Endothelial cell (in vitro differentiated cells): ENCODE measurements around the gene MARK3. TPM values are rescaled to one million over a fixed set of nuclear protein-coding genes. Genes with fewer than 3 reads are reported as not detected.

Source experiments
- DNase-seq: peaks from one replicate; pipeline ENCODE4 v3.0.0; 2021; ENCODE audit warnings: low spot score
- H3K27ac Mint-ChIP-seq: one replicate; pipeline ENCODE4 v1.8.0; 2021; ENCODE audit warnings: mixed read lengths, inconsistent platforms; ENCODE audit not compliant: unreplicated experiment
- H3K27me3 Mint-ChIP-seq: one replicate; pipeline ENCODE4 v1.8.0; 2021; ENCODE audit warnings: mild to moderate bottlenecking, moderate library complexity, mixed read lengths, inconsistent platforms; ENCODE audit not compliant: unreplicated experiment
- H3K36me3 Mint-ChIP-seq: one replicate; pipeline ENCODE4 v1.8.0; 2021; ENCODE audit warnings: mild to moderate bottlenecking, low read depth, mixed read lengths, inconsistent platforms; ENCODE audit not compliant: unreplicated experiment
- H3K4me1 Mint-ChIP-seq: one replicate; pipeline ENCODE4 v1.8.0; 2021; ENCODE audit warnings: mild to moderate bottlenecking, mixed read lengths, inconsistent platforms; ENCODE audit not compliant: unreplicated experiment
- H3K4me3 Mint-ChIP-seq: one replicate; pipeline ENCODE4 v1.8.0; 2021; ENCODE audit warnings: mild to moderate bottlenecking, mixed read lengths, inconsistent platforms; ENCODE audit not compliant: unreplicated experiment
- H3K9me3 Mint-ChIP-seq: one replicate; pipeline ENCODE4 v1.8.0; 2021; ENCODE audit warnings: mixed read lengths, inconsistent platforms; ENCODE audit not compliant: unreplicated experiment
- total RNA-seq: library from RNA; stranded (reverse); fragmentation: NEBNext Ultra II Directional; extraction: Animal tissue kit (Norgen Biotek cat#: 25700); gene quantifications from one replicate; pipeline ENCODE4 v1.2.1, GENCODE V29; 2021; ENCODE audit not compliant: unreplicated experiment
- TF ChIP-seq, protein P1 (sequence below): fragments of 200-600 bp; sonication (generic); IDR thresholded peaks from one replicate; pipeline ENCODE4 v1.5.0; 2021; ENCODE audit warnings: antibody characterized with exemption; ENCODE audit not compliant: unreplicated experiment

The MARK3 gene
- total RNA-seq, 1 donor from 2014 or later = 70.8 TPM

DNA sequence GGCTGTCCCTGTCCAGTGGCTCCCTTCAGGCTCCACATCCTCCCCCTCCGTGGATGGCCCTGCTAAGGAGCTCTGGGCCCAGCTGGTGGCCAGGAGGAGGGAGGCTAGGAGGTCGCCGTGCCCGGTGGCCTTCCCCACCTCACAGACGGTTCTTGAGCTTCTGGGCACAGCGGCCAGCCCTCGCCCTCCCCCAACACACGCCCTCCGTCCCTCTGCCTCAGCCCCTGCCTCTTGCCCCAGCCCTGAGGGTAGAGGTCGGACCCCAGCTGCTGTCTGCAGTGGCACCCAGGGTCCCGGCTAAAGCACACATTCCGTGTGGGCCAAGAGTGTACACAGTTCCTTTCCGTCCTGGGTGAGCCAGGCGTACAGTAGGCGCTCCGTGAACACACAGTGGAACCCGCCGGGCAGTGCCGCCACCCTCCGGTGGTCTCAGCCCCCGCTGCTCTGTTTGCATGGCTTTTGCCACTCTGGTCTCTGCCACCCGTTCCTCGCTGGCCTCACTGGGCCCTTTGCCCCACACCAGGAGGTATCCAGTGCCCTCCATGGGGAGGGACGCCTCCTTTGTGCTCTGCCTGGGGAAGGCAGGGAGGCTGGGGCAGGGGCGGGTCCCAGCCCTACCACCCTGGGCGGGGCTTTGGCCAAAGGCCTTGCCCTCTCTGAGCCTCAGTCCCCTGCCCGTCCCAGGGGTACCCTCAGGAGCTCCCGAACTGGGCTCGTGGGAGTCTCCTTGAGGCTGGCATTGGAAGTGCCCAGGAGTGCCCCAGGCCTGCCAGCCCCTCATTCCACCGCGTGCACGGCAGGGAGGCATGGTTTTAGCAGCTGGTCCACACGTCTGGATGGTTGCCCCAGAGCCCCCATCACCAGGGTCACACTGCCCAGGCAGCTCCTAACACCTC, 156.7 kb downstream of the MARK3 start:
- TF ChIP-seq, protein P1, sequence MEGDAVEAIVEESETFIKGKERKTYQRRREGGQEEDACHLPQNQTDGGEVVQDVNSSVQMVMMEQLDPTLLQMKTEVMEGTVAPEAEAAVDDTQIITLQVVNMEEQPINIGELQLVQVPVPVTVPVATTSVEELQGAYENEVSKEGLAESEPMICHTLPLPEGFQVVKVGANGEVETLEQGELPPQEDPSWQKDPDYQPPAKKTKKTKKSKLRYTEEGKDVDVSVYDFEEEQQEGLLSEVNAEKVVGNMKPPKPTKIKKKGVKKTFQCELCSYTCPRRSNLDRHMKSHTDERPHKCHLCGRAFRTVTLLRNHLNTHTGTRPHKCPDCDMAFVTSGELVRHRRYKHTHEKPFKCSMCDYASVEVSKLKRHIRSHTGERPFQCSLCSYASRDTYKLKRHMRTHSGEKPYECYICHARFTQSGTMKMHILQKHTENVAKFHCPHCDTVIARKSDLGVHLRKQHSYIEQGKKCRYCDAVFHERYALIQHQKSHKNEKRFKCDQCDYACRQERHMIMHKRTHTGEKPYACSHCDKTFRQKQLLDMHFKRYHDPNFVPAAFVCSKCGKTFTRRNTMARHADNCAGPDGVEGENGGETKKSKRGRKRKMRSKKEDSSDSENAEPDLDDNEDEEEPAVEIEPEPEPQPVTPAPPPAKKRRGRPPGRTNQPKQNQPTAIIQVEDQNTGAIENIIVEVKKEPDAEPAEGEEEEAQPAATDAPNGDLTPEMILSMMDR = no peak
- Mint-ChIP-seq H3K4me1 (no peaks in the 10 kb centered on the region), H3K9me3 (no peaks in the 10 kb centered on the region), H3K27ac (no peak overlapping the region), H3K4me3 (no peak overlapping the region), H3K36me3 (no peaks in the 10 kb centered on the region), H3K27me3 (peaks cover 16% of the 10 kb centered on the region)
- no peak for DNase-seq

DNA sequence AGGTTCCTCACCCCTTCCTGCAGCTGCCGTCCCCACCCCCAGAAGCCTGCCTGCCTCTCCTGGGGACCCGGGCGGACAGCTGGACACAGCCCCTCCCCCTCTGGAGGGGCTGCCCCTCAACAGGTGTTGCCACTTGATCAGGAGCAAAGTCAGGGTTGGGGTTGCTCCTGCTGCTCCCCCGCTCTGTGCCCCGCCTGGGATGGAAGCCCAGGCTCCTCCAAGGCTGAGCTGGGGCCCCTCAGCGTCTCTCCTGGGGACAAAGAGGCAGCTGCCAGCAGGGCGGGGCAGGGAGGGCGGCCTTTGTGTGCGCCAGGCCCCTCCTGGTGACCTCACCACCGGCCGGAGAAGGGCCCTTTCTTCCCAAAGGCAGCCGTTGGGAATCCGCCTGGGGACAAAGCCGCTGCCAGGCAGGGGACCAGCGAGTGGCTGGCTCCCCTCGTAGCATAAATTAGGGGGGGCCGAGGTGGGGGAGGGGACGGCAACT, 157.4 kb downstream of the MARK3 start:
- H3K4me3 Mint-ChIP-seq = no peak overlapping the region
- H3K27ac Mint-ChIP-seq = no peak overlapping the region
- no peaks in the 10 kb centered on the region for H3K36me3 Mint-ChIP-seq
- no peaks in the 10 kb centered on the region for H3K4me1 Mint-ChIP-seq
- peak; percentile 60 for DNase-seq
- H3K27me3 Mint-ChIP-seq = peaks cover 16% of the 10 kb centered on the region
- TF ChIP-seq, protein P1 = no peak
- no peaks in the 10 kb centered on the region for H3K9me3 Mint-ChIP-seq

- TF ChIP-seq, protein P1 = no peak
- Mint-ChIP-seq H3K36me3 (no peaks in the 10 kb centered on the region), H3K27me3 (peaks cover 17% of the 10 kb centered on the region), H3K9me3 (no peaks in the 10 kb centered on the region), H3K4me3 (no peak overlapping the region), H3K27ac (no peak overlapping the region), H3K4me1 (no peaks in the 10 kb centered on the region)
- DNase-seq = no peak
These were observed 157.9 kb downstream of the MARK3 start for GRCh38 chr14:103543140-103543539.

DNA sequence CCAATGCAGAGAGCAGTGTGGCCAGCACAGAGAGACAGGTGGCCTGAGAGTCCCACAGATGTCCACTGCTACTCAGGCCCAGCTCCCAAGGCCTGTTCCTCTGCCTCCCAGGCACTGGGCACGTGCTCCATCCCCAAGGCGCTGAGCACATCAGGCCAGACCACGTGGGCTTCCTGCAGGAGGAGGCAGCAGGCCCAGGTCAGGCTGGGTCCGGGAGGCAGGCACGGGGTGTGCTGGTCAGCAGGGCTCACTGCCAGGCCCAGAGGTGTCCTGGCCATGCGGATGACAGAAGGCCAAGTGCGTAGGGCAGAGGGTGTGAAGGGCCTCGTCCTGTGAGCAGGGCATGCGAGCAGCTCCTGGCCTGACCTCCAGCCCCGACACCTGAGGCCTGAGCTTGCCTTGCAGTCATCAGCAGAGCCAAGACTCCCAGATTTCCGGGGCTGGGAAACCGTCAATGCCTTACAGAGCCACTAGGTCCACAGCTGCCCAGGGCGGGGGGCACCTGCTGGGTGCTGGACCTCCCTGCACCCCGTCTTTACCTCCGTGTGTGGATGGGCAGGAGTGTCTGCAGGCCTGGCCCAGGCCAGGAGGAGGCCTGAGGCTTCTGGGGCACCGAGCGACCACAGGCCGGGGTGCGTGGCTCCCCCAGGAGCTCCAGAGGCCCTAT, 158.6 kb downstream of the MARK3 start:
- no peak for DNase-seq
- Mint-ChIP-seq H3K36me3 (no peaks in the 10 kb centered on the region), H3K4me3 (no peak overlapping the region), H3K9me3 (no peaks in the 10 kb centered on the region), H3K4me1 (no peaks in the 10 kb centered on the region), H3K27ac (no peak overlapping the region), H3K27me3 (peaks cover 17% of the 10 kb centered on the region)
- TF ChIP-seq, protein P1 = no peak
